GM19455 (cell line): Measurements from ENCODE around the gene NKX6-1.

Experiments
- ATAC-seq: cut with Tn5 transposase; IDR thresholded peaks from one replicate; pipeline ENCODE4 v1.9.1; 2021; ENCODE audit not compliant: unreplicated experiment

Gene NKX6-1

DNA sequence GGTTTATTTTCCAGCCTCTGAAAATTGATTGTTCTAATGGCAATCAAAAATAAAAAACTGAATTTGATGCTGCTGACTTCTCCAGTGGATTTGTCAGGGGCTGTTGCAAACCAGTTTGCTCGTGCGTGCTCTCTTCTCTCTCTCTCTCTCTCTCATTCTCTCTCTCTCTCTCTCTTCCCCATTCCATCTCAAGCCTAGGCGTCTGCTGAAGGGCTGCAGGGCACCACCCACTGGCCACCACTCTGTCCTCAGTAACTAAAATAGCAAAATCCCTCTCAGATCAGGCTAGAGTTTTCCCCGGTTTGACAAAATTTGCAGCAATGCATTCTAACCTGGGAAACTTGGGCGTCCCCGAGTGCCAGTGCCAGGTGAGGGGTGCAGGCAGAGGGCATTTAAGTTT is 19.4 kb downstream of the NKX6-1 start:
- ATAC-seq, result no peak

DNA sequence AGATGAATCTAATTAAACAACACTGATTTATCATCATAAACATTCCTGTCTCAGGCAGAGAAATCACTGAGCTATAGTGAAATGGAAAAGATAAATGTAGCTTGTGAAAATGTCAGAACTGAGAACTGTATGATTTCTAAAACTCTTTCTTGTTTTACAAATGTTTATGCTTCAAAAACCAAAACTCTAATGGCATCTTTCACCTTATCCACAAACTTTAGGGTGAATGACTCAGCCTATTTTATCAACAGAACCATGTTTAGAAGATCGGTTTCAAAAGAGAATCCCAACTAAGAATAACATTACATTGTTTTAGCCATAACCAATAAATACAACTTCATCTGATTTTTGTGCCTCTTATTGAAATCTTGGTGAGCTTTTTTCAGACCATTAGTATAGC is 21.4 kb downstream of the NKX6-1 start:
- ATAC-seq, result no peak

- ATAC-seq, result no peak
Measured at GRCh38 chr4:84474107-84474506, 25.0 kb downstream of the NKX6-1 start.

DNA sequence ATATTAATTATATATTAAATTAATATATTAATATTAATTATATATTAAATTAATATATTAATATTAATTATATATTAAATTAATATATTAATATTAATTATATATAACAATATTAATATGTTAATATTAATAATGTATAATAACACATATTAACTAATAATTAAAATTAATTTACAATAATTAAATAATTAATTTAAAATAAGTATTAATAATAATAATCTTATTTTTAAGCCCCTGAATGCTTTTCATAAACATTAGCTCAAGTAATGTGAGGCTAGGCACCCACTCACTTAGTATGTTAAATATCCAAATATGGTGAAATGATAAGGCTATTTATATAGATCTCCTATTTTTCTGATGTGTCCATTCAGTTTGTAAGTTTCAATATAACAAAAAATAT is 26.9 kb downstream of the NKX6-1 start:
- ATAC-seq, result no peak

DNA sequence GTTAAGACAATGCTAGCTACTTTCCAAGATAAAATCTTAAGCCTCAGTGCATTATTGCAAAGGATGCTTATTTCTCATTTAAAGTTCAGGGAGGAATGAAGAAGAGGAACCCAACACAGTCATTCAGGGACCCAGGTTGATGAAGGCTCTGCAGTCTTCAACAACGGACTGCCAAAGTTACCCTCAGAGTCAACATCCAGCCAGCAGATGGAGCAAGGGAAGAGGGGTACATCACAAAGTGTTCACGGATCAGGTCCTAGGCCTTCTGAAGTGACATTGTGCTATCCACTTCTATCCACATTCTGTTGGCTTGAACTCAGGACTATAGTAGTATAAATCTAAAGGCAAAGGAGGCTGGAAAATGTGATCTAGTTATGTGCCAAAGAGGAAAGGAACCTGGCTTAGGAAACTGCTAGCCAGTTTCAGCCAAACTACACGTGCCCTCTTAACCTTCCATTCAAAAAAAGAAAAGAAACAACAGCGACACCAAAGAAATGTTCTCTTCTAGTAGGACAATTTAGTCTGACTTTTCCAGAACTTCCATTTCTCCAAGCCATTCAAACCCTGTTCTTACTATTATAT is 28.8 kb downstream of the NKX6-1 start:
- ATAC-seq, result no peak

DNA sequence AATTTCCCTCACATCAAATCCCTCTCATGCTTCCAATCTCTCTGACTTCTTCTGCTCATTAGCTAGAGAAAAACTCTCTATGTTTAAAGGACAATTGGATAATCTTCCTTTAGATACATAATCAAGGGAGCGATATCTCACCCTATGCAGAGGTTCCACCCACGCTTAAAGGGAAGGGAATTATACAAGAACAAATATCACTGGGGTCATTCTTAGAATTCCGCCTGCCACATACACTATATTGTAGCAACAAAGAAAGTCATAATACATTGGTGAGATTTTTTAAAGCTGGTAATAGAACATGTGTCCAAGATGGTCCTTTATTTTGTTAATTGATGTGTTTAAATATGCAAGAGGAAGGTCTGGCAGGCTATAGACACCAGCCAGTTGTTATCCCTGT is 31.5 kb downstream of the NKX6-1 start:
- no peak for ATAC-seq

GRCh38 chr4:84459783-84460182 is 39.3 kb downstream of the NKX6-1 start:
- ATAC-seq, result no peak

- ATAC-seq, result no peak
Measured at GRCh38 chr4:84456157-84456556, 42.9 kb downstream of the NKX6-1 start.

DNA sequence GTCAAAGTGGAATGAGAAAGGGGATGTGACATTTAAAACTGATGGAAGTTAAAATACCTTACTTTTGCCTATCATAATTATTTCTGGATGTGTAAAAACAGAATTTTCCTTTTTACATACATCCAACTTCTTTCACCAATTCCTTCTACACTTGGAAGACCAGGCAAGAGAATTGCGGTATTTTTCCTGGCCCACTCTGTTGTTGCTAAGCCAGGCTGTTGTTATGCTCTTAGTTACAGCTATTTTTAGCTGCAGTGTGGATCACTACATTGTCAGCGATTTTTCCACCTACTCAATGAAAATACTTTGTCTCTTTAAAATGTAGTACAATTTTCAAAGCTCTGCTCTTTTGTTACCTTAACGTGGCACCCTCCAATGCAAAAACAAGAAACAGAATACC is 43.4 kb downstream of the NKX6-1 start:
- no peak for ATAC-seq

DNA sequence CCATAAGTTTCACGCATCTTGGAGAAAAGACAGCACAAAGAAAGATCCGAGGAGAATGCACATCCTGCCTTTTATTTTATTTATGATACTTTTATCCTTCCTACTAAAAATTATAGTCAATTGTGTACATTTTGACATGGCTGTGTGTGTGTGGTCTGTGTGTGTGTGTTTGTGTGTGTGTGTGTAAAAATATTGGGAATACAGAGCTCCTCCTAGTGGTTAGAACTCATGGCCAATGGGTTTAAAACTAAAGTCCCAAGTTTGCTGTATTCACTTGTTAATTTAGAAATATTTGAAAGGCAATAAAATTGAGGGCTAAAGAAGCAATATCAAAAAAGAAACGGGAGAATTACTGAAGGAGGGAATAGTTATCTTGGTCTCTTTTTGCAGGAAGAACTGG is 47.5 kb downstream of the NKX6-1 start:
- ATAC-seq, result no peak

GRCh38 chr4:84443523-84443922 is 55.6 kb downstream of the NKX6-1 start:
- ATAC-seq, result no peak

- ATAC-seq, result no peak
Measured at GRCh38 chr4:84442778-84443177, 56.3 kb downstream of the NKX6-1 start.
